D721Med (cell line): Measurements from ENCODE around the gene OPA3.
A peak's percentile ranks its signal among the peaks of the same experiment; 100 is the strongest.

ENCODE experiments used
- DNase-seq: peaks from one replicate; pipeline ENCODE4 v3.0.0; 2011; ENCODE audit warnings: low spot score; ENCODE audit not compliant: insufficient read length
- FAIRE-seq: peaks from 2 replicates; lab custom pipeline; 2011; peaks lifted over from hg19 to GRCh38; lab: Jason Lieb, UNC
- TF ChIP-seq, protein P1 (sequence below): IDR thresholded peaks from 2 replicates; pipeline ENCODE4 v1.5.1; 2012; ENCODE audit warnings: mild to moderate bottlenecking, control low read depth; ENCODE audit not compliant: insufficient read depth; ENCODE audit errors: missing control alignments

Gene OPA3

DNA sequence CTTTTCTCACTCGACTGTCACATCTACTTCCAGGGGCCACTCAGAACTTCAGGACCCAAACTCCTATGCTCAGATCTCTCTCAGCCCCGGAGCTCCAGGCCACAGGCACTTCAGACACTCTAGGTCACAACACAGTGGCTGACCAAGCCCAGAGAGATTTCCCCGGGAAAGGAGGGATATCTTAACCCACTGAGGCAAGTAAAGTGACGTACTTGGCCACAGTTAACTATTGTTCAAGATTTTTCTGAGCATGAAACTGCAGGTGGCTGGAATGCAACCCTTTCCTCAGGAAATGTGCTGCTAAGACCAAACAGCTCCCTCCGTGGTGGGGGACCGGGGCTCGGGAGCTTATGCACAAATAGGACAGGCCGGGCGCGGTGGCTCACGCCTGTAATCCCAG, 23.9 kb downstream of the OPA3 start:
- no peak for FAIRE-seq
- TF ChIP-seq, protein P1, sequence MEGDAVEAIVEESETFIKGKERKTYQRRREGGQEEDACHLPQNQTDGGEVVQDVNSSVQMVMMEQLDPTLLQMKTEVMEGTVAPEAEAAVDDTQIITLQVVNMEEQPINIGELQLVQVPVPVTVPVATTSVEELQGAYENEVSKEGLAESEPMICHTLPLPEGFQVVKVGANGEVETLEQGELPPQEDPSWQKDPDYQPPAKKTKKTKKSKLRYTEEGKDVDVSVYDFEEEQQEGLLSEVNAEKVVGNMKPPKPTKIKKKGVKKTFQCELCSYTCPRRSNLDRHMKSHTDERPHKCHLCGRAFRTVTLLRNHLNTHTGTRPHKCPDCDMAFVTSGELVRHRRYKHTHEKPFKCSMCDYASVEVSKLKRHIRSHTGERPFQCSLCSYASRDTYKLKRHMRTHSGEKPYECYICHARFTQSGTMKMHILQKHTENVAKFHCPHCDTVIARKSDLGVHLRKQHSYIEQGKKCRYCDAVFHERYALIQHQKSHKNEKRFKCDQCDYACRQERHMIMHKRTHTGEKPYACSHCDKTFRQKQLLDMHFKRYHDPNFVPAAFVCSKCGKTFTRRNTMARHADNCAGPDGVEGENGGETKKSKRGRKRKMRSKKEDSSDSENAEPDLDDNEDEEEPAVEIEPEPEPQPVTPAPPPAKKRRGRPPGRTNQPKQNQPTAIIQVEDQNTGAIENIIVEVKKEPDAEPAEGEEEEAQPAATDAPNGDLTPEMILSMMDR, result no peak
- DNase-seq, result no peak

DNA sequence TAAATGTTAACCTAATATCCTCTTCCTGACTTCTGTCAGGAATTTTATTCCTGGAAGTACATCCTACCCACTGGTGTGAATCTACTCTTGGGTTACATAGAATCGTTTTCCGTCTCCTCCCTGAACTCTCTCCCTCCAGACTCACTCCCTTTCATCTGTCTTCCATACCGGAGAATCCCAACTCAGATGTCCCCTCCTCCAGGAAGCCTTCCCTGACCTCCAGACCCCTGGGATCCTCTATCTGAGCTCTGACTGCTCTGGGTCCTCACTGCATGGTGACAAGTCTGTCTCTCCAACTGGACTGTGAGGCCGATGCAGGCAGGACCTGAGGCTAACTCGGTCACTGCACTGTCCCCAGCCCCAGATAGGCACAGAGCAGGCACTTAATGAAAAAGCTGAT, 24.6 kb downstream of the OPA3 start:
- no peak for FAIRE-seq
- TF ChIP-seq, protein P1, result no peak
- no peak for DNase-seq

DNA sequence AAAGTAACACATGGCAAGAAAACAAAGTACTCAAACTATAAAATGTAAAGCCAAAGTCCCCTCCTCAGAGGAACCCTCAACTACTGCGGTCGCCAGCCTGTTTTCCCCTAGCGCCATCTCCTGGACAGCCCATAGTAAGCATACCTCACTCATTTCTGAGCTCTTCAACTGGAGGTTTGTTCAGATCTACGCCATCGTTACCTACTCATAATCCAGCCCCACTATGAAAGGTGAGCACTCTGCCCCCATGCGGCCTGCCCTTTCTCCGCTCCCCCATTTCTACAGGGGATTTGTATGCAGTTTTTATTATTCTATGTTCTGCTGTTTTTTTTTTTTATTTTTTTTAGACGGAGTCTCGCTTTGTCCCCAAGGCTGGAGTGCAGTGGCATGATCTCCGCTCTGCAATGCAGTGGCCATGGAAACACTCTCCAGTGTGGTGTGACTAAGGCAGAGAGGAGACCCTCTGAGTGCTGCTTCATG, 26.2 kb downstream of the OPA3 start:
- TF ChIP-seq, protein P1, result peak; percentile 62
- peak; percentile 64 for DNase-seq
- no peak for FAIRE-seq

DNA sequence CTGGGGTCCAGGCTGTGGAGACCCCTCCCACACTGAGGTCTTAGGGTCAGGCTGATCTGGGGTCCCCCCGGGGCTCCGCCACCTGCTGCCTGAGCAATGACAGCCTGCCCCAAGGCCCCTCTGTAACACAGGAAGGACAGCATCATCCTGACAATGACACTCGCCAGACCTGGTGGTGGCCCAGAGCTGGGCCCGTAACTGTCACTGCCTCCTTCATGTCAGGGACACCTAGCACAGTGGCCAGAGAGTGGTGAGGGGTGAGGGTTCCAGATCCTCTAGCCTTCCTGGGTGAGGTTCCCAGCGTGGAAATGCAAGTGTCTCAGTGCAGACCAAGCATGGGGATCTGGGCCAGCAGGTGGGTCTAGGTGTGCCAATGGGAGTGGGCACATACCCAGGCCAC, 27.8 kb downstream of the OPA3 start:
- TF ChIP-seq, protein P1, result no peak
- DNase-seq, result no peak
- no peak for FAIRE-seq

- TF ChIP-seq, protein P1, result no peak
- no peak for DNase-seq
- FAIRE-seq, result no peak
These were observed 30.1 kb downstream of the OPA3 start for GRCh38 chr19:45554481-45554880.

DNA sequence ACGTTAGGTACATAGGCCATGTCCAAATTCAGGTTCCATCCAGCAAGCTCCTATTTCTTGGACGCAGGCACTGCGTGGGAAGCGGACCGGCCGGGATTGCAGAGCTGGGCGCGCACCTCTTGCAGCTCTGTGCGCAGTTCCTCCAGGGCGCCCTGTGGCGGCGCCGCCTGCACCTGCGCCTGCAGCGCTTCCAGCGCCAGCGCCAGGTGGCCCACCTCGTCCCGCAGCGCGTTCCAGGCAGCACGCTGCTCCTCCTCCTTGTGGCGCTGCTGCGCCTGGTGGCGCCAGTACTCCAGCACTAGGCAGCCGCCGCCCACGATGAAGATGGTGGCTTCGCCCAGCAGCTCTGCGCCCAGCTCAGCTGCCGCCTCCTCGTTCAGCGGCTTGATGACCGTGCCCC, 31.1 kb downstream of the OPA3 start:
- TF ChIP-seq, protein P1, result no peak
- DNase-seq (no peak), FAIRE-seq (no peak)

GRCh38 chr19:45547965-45548609, 36.5 kb downstream of the OPA3 start:
- TF ChIP-seq, protein P1, result no peak

More at GRCh38 chr19:45547965-45548609, 36.5 kb downstream of the OPA3 start:
- FAIRE-seq (no peak), DNase-seq (no peak)
